Measurements from ENCODE around the gene CCDC178.

Gene CCDC178

GRCh38 chr18:32902568-32903330 lies 537.8 kb downstream of the CCDC178 start:
- Histone ChIP-seq H3K4me3 (ENCODE audit: low read length) (no peak overlapping the region), H3K9me3 (ENCODE audit: control insufficient read depth, low read length) (no peaks in the 10 kb centered on the region), H3K36me3 (ENCODE audit: control insufficient read depth, insufficient read depth, low read length) (no peaks in the 10 kb centered on the region), H3K9ac (ENCODE audit: low read length) (no peak overlapping the region), H3K4me1 (ENCODE audit: control insufficient read depth, insufficient read depth, low read length) (no peaks in the 10 kb centered on the region), H3K27me3 (ENCODE audit: control insufficient read depth, insufficient read depth, low read length) (no peaks in the 10 kb centered on the region)

GRCh38 chr18:32899819-32900218 lies 540.7 kb downstream of the CCDC178 start:
- H3K9me3 ChIP-seq (ENCODE audit: control insufficient read depth, low read length), result no peaks in the 10 kb centered on the region
- H3K9ac ChIP-seq (ENCODE audit: low read length), result no peak overlapping the region
- H3K27me3 ChIP-seq (ENCODE audit: control insufficient read depth, insufficient read depth, low read length), result no peaks in the 10 kb centered on the region
- H3K4me1 ChIP-seq (ENCODE audit: control insufficient read depth, insufficient read depth, low read length), result no peaks in the 10 kb centered on the region
- H3K4me3 ChIP-seq (ENCODE audit: low read length), result no peak overlapping the region
- H3K36me3 ChIP-seq (ENCODE audit: control insufficient read depth, insufficient read depth, low read length), result no peaks in the 10 kb centered on the region

- no peaks in the 10 kb centered on the region for H3K27me3 ChIP-seq (ENCODE audit: control insufficient read depth, insufficient read depth, low read length)
- no peak overlapping the region for H3K4me3 ChIP-seq (ENCODE audit: low read length)
- H3K4me1 ChIP-seq (ENCODE audit: control insufficient read depth, insufficient read depth, low read length), result no peaks in the 10 kb centered on the region
- no peak overlapping the region for H3K9ac ChIP-seq (ENCODE audit: low read length)
- no peaks in the 10 kb centered on the region for H3K9me3 ChIP-seq (ENCODE audit: control insufficient read depth, low read length)
- no peaks in the 10 kb centered on the region for H3K36me3 ChIP-seq (ENCODE audit: control insufficient read depth, insufficient read depth, low read length)
Measured at GRCh38 chr18:32896776-32897547, 543.6 kb downstream of the CCDC178 start.

GRCh38 chr18:32893915-32894314 lies 546.6 kb downstream of the CCDC178 start:
- Histone ChIP-seq H3K4me3 (ENCODE audit: low read length) (no peak overlapping the region), H3K9me3 (ENCODE audit: control insufficient read depth, low read length) (no peaks in the 10 kb centered on the region), H3K9ac (ENCODE audit: low read length) (no peak overlapping the region), H3K27me3 (ENCODE audit: control insufficient read depth, insufficient read depth, low read length) (no peaks in the 10 kb centered on the region), H3K36me3 (ENCODE audit: control insufficient read depth, insufficient read depth, low read length) (no peaks in the 10 kb centered on the region), H3K4me1 (ENCODE audit: control insufficient read depth, insufficient read depth, low read length) (no peaks in the 10 kb centered on the region)

- H3K27me3 ChIP-seq (ENCODE audit: control insufficient read depth, insufficient read depth, low read length), result no peaks in the 10 kb centered on the region
Measured at GRCh38 chr18:32891797-32892196, 548.7 kb downstream of the CCDC178 start.

GRCh38 chr18:32891130-32891529 lies 549.4 kb downstream of the CCDC178 start:
- no peaks in the 10 kb centered on the region for H3K36me3 ChIP-seq (ENCODE audit: control insufficient read depth, insufficient read depth, low read length)
- H3K9ac ChIP-seq (ENCODE audit: low read length), result no peak overlapping the region
- H3K27me3 ChIP-seq (ENCODE audit: control insufficient read depth, insufficient read depth, low read length), result no peaks in the 10 kb centered on the region
- no peaks in the 10 kb centered on the region for H3K9me3 ChIP-seq (ENCODE audit: control insufficient read depth, low read length)
- H3K4me1 ChIP-seq (ENCODE audit: control insufficient read depth, insufficient read depth, low read length), result no peaks in the 10 kb centered on the region
- H3K4me3 ChIP-seq (ENCODE audit: low read length), result no peak overlapping the region

More at GRCh38 chr18:32891797-32892196, 548.7 kb downstream of the CCDC178 start:
- H3K4me3 ChIP-seq (ENCODE audit: low read length), result no peak overlapping the region
- H3K36me3 ChIP-seq (ENCODE audit: control insufficient read depth, insufficient read depth, low read length), result no peaks in the 10 kb centered on the region
- H3K9me3 ChIP-seq (ENCODE audit: control insufficient read depth, low read length), result no peaks in the 10 kb centered on the region
- H3K9ac ChIP-seq (ENCODE audit: low read length), result no peak overlapping the region
- H3K4me1 ChIP-seq (ENCODE audit: control insufficient read depth, insufficient read depth, low read length), result no peaks in the 10 kb centered on the region

GRCh38 chr18:32889615-32890593 lies 550.6 kb downstream of the CCDC178 start:
- no peaks in the 10 kb centered on the region for H3K4me1 ChIP-seq (ENCODE audit: control insufficient read depth, insufficient read depth, low read length)
- no peak overlapping the region for H3K4me3 ChIP-seq (ENCODE audit: low read length)
- no peaks in the 10 kb centered on the region for H3K9me3 ChIP-seq (ENCODE audit: control insufficient read depth, low read length)
- H3K36me3 ChIP-seq (ENCODE audit: control insufficient read depth, insufficient read depth, low read length), result no peaks in the 10 kb centered on the region
- H3K9ac ChIP-seq (ENCODE audit: low read length), result no peak overlapping the region
- no peaks in the 10 kb centered on the region for H3K27me3 ChIP-seq (ENCODE audit: control insufficient read depth, insufficient read depth, low read length)

GRCh38 chr18:32888306-32888705 lies 552.2 kb downstream of the CCDC178 start:
- Histone ChIP-seq H3K36me3 (ENCODE audit: control insufficient read depth, insufficient read depth, low read length) (no peaks in the 10 kb centered on the region), H3K4me3 (ENCODE audit: low read length) (no peak overlapping the region), H3K27me3 (ENCODE audit: control insufficient read depth, insufficient read depth, low read length) (no peaks in the 10 kb centered on the region), H3K4me1 (ENCODE audit: control insufficient read depth, insufficient read depth, low read length) (no peaks in the 10 kb centered on the region), H3K9me3 (ENCODE audit: control insufficient read depth, low read length) (no peaks in the 10 kb centered on the region), H3K9ac (ENCODE audit: low read length) (no peak overlapping the region)
